ENCODE data around the gene RPS24.
"Not testable (repeated sequence)": the region's sequence is repeated elsewhere in the genome, so short reads cannot be mapped to it uniquely, and the experiment has no call there.

The RPS24 gene

DNA sequence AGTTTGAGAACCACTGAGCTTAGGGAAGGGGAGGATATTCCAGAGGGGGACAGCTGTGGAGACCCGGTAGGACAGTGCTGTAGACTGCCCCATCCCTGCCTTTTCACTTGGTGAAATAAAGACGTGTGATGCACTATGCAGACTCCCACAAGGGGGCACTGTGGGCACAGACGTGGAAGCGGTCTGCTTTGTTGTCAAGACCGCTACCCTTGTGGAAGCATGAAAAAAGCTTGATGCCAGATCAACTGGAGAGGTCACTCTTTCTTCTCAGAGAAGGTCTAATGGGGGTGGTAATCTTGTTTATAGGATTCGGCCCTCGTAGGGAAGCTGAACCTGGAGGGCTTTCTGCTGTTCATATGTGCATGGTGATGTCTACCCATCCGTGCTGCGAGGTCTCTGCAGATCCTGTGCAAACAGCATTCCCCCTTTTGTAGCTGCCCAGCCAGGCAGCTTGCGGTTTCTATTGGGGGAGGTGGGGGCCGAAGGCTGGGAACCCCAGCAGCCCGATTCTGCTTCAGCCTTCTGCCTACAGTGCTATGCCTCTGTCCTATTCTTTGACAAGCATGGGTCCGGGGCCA, 13.7 kb downstream of the RPS24 start:
- FAIRE-seq, result peak; percentile 48
- peak; percentile 76 for DNase-seq (ENCODE audit: insufficient read length, low spot score)

DNA sequence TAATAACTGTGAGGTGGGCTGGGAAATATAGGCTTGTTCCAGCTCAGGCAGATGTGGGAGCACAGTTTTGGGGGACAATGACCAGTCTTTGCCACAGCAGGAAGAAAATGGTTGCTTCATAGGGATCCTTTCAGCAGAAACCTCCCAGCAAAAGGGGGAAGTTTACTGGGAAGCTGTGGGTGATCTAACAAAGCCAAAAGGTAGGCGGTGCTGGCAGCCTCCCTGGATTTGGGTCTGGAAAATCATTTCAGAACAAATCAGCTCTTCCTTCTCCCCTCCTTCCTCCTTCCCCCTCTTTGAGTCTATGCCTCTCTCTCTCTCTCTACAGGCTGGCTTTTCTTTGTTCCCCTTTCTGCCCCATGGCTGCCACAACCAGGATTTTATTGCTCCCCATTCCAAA, 16.2 kb downstream of the RPS24 start:
- no peak for DNase-seq (ENCODE audit: insufficient read length, low spot score)
- no peak for FAIRE-seq

GRCh38 chr10:78053211-78053868, 19.7 kb downstream of the RPS24 start:
- FAIRE-seq, result no peak
- no peak for DNase-seq (ENCODE audit: insufficient read length, low spot score)

DNA sequence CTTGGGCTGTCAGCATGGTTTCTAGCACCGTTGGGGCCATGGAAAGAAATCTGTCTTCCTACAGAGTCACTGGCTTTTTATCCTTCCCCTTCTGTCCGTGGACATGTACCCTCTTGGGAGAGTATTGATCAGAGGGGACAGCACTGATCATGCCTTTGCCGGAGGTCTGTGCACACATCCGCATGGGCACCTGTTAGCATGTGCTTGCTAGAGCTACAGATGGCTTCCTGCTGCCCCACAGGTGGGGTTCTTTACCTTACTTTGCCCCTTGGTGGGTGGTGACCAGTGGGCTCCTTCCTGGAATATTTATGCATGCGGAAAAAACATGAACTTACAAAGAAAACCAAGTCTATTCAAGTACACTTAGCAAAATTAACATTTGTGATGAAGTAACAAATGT, 24.9 kb downstream of the RPS24 start:
- no peak for DNase-seq (ENCODE audit: insufficient read length, low spot score)

GRCh38 chr10:78059906-78060702, 26.4 kb downstream of the RPS24 start:
- no peak for DNase-seq (ENCODE audit: insufficient read length, low spot score)
- no peak for FAIRE-seq

More for the DNA sequence above, 24.9 kb downstream of the RPS24 start:
- no peak for FAIRE-seq

DNA sequence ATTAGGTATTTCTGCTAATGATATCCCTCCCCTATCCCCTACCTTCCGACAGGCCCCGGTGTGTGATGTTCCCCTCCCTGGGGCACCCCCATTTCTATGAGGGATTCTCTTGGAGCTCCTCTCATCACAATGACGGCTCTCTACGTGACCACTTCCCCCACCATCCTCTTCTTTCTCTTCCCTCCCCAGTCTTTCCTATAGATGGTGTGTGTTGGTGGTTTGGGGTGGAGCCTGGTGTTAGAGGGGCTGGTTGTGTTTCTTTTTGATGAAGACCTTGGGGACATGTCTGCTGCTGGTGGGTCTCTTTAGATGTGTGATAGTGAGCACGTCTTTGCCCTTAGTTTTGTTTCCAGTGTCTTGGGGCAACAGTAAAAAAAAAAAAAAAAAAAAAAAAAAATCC, 28.6 kb downstream of the RPS24 start:
- no peak for FAIRE-seq
- no peak for DNase-seq (ENCODE audit: insufficient read length, low spot score)

- DNase-seq (ENCODE audit: insufficient read length, low spot score), result no peak
- no peak for FAIRE-seq
Observed at GRCh38 chr10:78063236-78063635, 29.6 kb downstream of the RPS24 start.

DNA sequence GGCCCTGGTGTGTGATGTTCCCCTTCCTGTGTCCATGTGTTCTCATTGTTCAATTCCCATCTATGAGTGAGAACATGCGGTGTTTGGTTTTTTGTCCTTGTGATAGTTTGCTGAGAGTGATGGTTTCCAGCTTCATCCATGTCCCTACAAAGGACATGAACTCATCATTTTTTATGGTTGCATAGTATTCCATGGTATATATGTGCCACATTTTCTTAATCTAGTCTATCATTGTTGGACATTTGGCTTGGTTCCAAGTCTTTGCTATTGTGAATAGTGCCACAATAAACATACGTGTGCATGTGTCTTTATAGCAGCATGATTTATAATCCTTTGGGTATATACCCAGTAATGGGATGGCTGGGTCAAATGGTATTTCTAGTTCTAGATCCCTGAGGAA, 31.3 kb downstream of the RPS24 start:
- DNase-seq (ENCODE audit: insufficient read length, low spot score); FAIRE-seq: not testable (repeated sequence)

DNA sequence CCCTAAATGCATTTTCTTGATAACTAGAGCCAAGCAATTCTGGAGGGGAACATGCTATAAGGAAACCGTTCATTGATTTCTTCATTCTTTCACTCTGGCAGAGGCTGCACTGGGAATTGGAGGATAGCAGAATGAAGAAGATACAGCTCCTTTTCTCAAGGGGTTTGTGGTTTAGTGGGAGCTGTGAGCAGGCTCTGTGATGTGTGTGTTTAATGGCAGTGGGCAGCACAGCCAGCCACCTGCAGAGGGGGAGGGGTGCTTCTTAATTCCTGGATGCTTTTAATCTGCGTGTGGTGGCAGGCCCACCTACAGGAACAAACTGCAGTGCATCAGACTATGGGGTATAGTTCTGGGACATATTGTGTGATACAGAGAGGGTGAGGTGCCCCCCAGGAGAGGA, 31.9 kb downstream of the RPS24 start:
- FAIRE-seq (no peak), DNase-seq (ENCODE audit: insufficient read length, low spot score) (no peak)

- FAIRE-seq (no peak), DNase-seq (ENCODE audit: insufficient read length, low spot score) (no peak)
Observed at GRCh38 chr10:78066012-78066411, 32.3 kb downstream of the RPS24 start.

DNA sequence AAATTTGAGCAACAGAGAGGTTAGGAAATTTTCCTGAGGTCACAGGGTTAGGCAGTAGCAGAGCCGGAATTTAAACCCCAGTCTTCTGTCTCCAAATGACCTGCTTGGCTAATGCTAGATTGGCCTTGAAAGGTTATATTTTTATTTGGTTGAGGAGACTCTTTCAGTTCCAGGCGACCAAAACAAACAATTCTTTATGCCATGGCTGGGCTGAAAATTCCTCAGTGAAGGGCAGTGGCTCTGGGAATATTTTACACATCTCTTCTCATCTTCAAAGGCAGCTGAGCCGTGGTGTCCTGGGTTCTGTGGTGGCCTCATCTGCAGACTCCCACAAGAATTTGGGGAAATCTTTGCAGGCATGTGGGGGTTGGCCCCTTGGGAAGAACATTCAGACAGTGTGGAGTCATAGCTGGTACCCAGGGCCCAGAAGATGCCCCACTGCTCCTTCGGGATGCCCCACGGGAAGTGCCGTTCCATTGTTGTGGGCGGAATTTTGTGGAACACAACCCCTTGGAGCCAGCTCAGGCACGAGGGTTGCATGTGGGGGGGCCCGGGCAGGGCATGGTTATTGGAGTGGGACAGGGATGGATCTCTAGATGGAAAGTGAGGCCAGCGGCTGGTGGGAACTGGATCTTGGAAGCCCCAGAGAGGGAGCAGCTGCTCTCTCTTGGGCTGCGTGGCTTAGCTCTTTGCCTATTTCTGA, 33.2 kb downstream of the RPS24 start:
- no peak for FAIRE-seq

GRCh38 chr10:78069151-78069550, 35.5 kb downstream of the RPS24 start:
- FAIRE-seq (no peak), DNase-seq (ENCODE audit: insufficient read length, low spot score) (no peak)

More for the DNA sequence above, 33.2 kb downstream of the RPS24 start:
- DNase-seq (ENCODE audit: insufficient read length, low spot score), result no peak

DNA sequence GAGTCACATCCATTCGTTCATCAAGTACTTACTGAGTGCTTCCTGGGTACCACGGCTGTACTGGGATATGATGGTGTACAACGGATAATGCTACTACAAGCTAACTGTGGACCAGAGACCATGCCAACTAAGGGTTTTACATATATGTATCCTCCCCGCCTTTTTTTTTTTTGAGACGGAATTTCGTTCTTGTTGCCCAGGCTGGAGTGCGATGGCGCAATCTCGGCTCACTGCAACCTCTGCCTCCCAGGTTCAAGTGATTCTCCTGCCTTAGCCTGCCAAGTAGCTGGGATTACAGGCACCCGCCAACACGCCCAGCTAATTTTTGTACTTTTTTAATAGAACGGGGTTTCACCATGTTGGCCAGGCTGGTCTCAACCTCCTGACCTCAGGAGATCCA, 36.4 kb downstream of the RPS24 start:
- not testable (repeated sequence) for DNase-seq (ENCODE audit: insufficient read length, low spot score); FAIRE-seq

GRCh38 chr10:78070726-78071125, 37.1 kb downstream of the RPS24 start:
- DNase-seq (ENCODE audit: insufficient read length, low spot score) (no peak), FAIRE-seq (no peak)

DNA sequence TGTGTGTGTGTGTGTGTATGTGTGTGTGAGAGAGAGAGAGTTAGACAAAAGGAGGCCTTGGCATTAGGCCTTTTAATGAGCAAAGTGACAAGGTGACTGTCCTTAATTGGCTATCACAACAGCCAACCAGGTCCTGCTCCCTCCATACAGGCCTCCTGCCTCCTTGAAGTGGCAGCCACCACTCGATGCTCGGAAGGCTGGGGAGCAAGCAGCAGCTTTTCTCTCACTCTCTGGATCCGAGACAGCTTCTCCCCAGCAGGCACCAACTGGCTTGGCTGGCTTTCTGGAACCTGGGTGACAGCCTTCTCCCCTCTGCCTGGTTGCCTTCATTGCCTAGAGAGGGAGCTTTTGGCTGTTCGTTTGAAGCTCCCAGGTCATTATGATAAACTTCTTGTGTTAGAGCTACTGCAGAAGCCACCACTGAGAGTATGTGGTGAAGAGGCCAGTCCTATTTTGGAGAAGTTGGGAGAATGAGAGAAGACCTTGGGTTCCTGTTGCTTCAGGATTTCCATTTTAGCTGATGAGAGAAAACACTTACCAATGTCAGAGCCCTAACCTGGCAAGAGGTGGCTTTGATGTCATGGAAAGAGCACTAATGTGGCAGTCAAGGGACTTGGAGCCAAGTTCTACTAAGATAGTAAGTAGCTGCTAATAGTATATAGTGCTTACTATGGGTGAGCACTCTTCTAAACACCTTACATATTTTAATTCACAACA, 37.6 kb downstream of the RPS24 start:
- FAIRE-seq, result no peak

DNA sequence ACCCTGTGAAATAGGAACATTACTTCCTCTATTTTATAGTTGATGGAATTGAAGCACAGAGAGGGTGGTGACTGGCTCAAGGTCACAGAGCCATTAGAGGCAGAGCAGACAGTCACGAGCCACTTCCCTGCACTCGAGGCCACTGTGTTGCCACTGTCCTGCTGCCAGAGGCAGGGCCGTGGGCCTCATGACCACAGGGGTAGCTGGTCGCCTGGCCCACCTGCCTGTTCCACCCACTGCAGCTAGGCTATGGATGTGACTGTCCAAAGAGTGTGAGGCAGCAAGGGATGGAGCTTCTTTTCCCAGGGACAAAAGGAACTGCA, 38.2 kb downstream of the RPS24 start:
- FAIRE-seq, result no peak
- no peak for DNase-seq (ENCODE audit: insufficient read length, low spot score)

More for the DNA sequence above, 37.6 kb downstream of the RPS24 start:
- no peak for DNase-seq (ENCODE audit: insufficient read length, low spot score)

- no peak for FAIRE-seq
- DNase-seq (ENCODE audit: insufficient read length, low spot score), result no peak
Observed at GRCh38 chr10:78072504-78072903, 38.8 kb downstream of the RPS24 start.

DNA sequence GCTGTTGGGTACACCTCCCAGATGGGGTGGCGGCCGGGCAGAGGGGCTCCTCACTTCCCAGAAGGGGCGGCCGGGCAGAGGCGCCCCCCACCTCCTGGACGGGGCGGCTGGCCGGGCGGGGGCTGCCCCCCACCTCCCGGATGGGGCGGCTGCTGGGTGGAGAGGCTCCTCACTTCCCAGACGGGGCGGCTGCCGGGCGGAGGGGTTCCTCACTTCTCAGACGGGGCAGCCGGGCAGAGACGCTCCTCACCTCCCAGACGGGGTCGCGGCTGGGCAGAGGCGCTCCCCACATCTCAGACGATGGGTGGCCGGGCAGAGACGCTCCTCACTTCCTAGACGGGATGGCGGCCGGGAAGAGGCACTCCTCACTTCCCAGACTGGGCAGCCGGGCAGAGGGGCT, 42.1 kb downstream of the RPS24 start:
- not testable (repeated sequence) for FAIRE-seq; DNase-seq (ENCODE audit: insufficient read length, low spot score)

GRCh38 chr10:78078539-78079330, 45.1 kb downstream of the RPS24 start:
- DNase-seq (ENCODE audit: insufficient read length, low spot score), result no peak

GRCh38 chr10:78079411-78079810, 45.7 kb downstream of the RPS24 start:
- DNase-seq (ENCODE audit: insufficient read length, low spot score), result no peak

More at GRCh38 chr10:78078539-78079330, 45.1 kb downstream of the RPS24 start:
- FAIRE-seq, result no peak

More at GRCh38 chr10:78079411-78079810, 45.7 kb downstream of the RPS24 start:
- FAIRE-seq, result no peak
